HG02938 (cell line): ENCODE measurements around the gene ARMC3.
"Not testable (repeated sequence)": the region's sequence is repeated elsewhere in the genome, so short reads cannot be mapped to it uniquely, and the experiment has no call there.

Experiments
- ATAC-seq: cut with Tn5 transposase; IDR thresholded peaks from one replicate; pipeline ENCODE4 v1.9.1; 2021; ENCODE audit warnings: mild to moderate bottlenecking, moderate library complexity; ENCODE audit not compliant: unreplicated experiment

Gene ARMC3

DNA sequence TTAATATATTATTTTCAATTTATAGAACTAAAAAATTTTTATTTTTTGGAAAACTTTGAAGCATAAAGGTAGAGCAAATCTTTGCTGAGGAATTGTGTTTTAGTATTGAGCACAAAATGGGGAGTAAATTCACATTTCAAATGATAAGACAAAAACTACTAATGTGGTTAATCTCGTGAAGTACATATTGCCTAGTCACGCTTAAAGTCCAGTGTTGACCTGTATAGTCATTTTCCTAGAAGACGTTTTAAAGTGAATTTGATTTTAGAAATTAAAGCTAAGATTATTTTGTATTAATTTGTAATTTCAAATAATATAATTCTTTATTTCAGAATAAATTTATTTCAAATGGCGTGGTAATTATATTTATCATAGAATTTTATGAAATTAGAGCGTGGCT is 110.3 kb downstream of the ARMC3 start:
- no peak for ATAC-seq

DNA sequence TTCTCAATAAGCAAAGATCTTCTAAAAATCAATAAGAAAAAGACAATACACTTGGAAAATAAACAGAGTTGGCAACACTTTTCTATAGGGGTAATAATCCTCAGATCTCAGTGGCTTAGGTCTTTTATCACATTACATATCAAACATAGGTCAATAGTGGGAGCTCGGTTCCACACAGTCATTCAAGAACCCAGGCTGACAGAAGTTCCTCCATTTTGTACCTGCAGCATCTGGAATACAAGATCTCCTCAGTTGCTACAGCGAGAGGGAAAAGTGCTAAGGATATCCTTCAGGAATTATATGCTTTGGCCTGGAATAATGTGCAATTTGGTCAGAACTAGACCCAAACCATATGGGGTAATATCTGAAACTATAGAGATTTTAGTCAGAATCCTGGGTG is 112.1 kb downstream of the ARMC3 start:
- no peak for ATAC-seq

DNA sequence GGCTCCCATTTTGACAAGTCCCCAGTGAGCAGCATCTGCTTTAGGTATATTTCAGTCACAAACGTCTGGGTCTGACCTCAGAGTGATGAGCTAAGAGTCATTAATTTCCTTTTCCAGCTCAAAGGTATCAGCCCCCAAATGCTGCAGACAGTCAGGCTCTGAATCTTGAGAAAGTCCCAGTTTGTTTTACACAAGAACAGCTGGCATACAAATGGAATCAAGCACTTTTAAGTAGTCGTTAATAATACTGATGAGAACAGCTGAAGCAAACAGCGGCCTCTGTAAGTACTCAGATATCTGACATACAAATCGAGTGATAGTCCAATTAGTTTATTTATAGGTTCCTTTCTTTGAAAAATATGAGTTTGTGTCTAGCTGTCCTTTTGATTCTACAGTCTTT is 118.2 kb downstream of the ARMC3 start:
- ATAC-seq: no peak

DNA sequence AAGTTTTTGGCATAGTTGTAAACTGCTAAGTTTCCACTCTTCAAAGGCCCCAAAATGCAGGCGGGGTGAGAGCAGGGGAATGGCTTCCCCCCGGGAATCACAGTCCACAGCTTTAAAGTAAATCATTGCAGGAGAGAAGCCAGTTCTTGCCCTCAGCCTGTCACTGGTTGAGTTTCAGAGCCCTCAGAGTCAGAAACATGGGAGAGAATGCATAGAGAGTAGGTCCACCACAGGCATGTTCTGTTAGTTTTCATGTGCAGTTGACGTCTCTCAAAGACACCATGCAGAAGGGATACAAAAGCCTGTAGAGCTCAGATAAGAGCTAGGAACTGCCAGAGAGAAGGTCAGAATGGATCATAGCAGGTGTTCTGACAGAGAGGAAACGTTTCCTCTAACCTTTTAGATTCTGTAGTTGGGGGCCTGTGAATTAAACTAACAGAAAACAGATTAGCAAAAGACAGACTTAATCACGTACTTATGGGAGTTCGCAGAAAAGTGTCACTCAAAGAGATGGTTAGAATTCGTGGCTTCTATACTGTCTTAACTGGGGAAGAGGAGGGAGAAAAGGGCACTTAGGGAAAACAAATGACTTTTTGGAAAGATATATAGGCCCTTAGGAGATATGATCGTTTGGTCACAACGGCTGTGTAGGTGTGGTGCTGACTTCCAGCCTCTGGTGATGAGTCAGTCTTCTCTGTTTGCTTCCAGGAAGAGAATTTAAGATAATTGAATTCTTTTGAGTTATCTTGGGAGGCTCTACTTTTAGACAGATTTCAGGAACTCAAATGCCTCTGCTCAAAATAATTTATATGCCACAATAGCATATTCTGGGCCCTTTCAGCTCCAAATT is 119.6 kb downstream of the ARMC3 start:
- no peak for ATAC-seq

DNA sequence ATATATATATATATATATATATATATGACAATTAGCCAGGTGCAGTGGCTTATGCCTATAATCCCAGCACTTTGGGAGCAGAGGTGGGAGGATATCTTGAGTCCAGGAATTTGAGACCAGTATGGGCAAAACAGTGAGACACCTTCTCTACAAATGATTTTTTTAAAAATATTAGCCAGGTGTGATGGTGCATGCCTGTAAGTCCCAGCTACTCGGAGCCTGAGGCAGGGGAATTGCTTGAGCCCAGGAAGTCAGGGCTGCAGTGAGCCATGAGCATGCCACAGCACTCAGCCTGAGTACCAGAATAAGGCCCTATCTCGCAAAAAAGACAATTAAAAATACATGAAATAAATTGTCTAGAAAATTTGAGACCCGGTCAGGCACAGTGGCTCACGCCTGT is 120.3 kb downstream of the ARMC3 start:
- no peak for ATAC-seq

DNA sequence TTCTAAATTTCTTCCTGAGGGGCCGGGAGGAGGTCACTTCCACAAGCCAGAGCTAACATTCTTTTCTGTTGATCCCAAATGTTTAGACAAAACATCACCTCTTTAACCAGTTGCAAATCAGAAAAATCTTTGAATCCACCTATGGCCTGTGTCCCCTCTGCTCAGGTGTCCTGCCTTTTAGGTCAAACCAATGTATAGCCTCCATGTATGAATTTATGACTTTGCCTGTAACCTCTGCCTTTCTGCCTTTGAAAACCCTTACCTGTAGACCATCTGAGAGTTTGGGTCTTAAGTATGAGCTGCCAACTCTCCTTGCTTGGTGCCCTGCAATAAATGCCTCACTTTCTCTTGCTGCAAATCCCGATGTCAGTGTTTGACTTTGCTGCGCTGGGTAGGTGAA is 123.4 kb downstream of the ARMC3 start:
- no peak for ATAC-seq

DNA sequence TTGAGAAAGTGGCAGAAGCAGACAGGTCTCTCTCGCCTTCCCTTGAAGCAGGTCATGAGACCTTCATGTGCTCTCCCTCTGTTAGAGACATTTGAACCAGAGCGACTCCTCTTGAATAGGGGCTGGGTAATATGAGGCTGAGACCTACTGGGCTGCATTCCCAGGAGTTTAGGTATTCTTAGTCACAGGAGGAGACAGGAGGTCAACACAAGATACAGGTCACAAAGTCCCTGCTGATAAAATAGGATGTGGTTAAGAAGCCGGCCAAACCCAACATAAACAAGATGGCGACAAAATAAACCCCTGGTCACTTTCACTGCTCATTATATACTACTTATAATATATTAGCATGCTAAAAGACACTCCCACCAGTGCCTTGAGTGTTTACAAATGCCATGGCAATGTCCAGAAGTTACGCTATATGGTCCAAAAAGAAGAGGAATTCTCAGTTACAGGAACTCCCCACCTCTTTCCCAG is 124.0 kb downstream of the ARMC3 start:
- ATAC-seq: no peak

DNA sequence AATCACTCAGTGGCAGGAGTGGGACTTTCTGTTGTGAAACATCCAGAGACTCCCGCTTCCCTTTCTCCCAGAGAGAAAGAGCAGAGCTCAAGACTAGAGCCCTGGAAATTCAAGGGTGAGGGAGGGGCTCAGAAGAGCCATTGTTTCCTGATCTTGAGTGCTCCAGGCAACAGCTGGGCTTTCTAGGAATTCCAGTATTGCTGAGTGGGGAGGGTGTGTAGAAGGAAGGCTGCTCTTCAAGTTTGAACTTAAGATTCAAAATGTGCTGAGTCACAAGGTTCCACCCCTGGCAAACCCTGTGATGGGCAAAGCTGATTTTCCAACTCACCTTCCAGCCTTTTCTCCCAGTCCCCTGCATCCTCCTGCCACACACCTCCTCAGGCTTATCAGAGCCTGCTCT is 125.2 kb downstream of the ARMC3 start:
- ATAC-seq: no peak

DNA sequence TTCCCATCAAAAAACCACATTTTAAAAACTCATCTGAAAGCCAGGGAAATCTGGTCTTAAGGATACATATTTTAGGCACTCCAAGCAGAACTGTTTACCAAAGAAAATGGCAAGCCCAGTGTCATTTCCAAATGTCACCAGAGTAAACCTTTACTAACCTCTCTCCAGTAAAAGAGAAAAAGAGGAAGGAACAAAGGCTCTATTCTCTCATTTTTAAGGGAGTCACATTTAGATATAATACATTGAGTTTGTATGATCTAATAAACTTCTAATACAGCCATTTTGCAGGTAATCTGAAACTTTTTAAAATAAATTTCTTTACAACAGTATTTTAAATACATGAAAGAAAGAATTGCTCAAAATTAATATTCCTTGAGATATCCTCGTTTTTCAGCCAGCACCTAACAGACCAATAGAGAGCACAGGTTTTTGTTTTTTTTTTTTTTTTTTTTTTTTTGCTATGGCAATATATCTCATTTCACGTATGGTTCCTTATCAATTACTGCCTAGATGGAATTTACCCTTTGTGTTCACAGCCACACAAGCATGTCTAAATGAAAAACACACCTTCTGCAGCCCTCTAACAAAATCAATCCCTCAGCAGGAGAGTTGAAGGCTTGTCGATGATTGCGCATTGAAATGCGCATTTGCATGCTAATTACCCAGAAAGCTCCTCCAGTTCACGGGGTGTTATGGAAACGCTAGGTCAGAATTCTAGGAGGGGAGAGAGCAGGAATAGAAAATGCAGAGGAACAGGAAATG is 127.8 kb downstream of the ARMC3 start:
- no peak for ATAC-seq

DNA sequence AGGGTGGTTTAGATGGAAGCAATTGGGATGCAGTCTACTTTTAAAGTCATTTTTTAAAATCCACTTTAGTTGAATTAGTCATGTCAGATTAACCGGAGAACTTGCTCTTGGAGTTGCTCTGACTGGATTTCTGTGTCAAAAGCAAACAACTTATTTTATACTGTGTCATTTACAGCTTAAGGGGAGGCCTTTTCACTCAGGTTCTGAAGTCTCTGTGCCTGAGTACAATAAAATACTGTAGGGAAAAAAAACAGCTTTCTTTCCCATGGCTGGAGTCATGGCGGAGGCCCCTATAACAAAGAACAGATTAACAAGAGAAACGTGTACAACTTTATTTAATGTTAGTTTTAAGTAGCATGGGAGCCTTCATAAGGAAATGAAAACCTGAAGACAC is 128.3 kb downstream of the ARMC3 start:
- ATAC-seq: no peak

DNA sequence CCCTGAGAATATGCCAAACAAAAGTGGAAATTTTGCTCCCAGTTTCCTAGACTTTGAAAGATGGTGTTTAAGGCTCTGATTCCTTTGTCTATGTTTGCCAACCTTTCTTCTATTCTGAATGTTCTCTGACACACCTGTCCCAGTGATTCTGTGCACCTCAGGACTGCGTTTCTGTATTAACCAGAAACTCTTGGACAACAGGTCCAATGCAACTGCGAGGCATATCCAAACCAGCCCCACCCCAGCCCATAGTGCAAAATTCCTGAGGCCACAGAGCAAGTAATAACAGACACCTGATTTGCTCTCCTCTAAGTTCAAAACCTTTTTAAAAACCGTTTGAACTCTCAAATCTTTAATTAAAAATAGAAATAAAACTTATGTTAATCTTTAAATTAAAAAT is 130.5 kb downstream of the ARMC3 start:
- ATAC-seq: no peak

DNA sequence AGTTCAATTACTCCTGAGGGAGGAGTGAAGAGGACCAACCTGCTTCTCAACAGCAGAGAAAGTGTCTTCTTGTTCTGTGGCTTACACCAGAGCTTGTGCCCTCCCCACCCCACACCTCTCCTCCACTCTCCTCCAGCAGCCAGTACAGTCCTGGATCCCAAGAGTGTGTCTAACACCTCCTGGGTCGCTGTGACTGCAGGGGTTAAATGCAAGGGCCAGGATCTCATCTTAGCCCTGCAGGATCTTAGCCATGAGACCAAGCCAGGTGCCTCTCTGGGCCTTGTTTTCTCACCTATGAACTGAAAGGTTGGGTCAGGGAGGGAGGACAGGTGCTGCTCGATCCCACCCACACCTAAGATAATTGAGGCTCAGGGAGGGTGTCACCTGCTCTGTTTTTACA is 133.1 kb downstream of the ARMC3 start:
- no peak for ATAC-seq

DNA sequence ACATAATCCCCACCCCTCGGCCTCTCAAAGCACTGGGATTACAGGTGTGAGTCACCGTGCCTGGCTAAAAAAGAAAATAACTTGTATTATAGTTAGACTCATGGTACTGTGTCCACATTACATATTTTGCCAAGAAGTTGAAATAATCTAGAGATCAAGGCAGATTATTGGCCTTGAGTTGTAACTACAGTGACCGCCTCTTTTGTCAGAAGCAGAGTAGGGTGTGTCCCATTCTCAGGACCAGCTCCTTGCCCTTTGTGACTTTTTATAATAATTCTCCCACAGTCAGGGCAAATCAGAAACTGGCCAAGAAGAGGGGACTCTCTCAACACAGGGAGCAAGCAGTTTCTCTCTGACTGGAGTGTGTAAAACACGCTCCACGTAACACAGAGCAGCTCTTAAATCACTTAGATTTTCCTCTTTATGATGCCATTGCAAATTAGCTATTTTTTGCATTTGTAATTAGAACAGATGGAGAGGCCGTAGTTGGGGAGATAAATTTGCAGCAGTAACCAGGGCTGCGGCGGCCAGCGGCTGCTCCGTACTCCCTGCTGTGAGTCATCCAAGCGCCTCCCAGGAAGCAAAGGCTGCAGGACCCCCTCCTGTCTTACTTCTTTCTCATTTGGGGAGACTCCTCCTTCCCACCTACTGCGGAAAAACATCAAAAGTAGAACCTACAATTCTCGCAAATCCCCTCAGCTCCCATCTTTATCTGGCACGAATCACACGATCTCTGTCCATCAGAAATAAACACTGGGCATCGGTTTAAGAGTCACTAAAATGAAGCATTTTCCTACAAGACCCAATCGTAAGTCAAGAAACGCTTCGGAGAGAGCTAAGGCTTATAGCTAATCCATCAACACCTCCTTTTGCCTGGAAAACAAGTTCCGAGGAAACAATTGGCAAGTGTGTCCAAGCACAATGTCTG is 135.5 kb downstream of the ARMC3 start:
- ATAC-seq: no peak

DNA sequence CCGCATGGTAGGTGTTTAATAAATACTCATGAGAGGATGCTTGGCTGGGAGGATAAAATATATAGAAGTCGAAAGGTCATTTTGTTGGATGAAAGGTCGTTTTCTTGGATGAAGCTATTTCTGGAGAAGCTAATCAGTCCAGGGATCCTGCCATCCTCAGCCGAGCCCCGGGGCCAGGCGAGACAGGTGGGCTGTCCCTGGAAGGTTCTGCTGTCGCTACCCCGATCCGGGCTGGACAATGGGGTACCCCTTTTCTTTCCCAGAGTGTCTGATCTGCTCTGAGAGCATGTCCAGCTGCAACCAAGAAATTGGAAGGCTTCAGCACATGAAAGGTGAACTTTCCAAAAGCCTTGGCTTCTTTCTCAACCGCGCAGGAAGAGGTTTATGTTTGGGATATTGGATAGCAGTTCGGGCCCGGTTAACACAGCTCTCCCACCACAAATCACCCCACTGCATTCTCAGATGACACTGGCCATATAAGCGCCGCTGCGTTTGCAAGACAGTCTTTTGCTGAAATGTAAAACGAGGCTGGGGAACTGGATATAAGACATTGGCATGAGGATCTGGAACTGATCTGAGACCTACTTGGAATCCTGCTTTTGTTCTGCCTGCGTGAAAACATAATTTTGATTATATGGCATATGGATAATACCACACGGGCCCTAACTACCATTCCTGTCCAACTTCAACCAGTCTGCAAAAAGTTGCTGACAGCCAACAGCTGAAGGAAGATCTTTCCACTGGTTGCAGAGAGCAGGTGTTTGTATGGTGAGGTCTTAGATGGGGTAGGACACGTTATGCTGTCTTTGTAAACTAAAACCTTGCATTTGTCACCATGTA is 136.3 kb downstream of the ARMC3 start:
- no peak for ATAC-seq

DNA sequence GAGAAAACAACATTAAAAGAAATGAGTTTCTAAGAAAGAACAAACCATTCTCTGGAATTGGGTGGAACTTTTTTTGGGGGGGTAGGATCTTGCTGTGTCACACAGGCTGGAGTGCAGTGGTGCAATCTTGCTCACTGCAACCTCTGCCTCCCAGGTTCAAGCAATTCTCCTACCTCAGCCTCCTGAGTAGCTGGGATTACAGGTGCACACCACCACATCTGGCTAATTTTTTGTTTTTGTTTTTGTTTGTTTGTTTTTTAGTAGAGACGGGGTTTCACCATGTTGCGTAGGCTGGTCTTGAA is 136.9 kb downstream of the ARMC3 start:
- ATAC-seq: not testable (repeated sequence)

DNA sequence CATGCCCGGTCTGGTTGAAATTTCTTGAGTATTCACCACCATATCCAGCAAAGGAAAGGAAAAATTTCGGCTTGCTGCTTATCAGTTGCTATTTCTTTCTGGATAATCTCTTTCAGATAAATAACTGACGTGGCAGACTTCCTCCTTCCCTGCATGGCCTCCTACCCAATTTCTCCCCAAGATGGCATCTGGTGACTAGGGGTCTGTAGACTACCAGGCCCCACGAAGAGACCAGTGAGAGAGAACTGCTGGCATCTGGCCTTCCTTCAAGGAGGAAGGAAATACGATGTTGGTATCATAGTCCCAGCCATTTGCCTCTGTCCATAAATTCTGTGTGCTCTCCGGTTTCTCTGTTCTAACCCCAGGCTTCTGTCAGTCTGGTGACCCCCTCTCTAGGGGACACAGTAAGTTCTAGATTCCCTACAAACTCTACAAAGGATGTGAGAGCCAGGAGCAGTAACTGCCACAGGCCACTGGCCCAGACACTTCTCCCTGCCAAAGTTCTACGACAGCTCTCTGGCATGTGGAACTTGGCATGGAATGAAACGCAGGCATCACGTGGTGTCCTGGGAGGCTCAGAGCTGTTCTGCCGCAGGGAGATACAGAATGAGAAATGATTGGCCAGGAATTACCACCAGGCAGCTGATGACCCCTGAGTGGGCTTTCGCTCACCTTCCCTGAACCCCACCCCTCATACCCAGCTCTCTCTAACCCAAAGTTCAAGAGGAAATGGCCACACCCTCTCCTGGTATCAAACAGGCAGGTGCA is 137.5 kb downstream of the ARMC3 start:
- no peak for ATAC-seq

DNA sequence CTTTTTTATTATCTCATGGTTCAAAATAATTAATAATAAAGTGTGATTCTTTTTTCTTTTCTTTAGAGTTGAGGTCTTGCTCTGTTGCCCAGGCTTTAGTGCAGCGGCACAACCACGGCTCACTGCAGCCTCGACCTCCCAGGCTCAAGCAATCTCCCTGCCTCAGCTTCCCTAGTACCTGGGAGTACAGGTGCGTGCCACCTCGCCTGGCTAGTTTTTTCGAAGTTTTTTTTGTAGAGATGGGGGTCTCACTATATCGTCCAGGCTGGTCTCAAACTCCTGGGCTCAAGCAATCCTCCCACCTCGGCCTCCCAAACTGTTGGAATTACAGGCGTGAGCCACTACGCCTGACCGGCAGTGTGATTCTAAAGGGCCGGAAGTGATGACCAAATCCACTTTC is 139.5 kb downstream of the ARMC3 start:
- no peak for ATAC-seq

DNA sequence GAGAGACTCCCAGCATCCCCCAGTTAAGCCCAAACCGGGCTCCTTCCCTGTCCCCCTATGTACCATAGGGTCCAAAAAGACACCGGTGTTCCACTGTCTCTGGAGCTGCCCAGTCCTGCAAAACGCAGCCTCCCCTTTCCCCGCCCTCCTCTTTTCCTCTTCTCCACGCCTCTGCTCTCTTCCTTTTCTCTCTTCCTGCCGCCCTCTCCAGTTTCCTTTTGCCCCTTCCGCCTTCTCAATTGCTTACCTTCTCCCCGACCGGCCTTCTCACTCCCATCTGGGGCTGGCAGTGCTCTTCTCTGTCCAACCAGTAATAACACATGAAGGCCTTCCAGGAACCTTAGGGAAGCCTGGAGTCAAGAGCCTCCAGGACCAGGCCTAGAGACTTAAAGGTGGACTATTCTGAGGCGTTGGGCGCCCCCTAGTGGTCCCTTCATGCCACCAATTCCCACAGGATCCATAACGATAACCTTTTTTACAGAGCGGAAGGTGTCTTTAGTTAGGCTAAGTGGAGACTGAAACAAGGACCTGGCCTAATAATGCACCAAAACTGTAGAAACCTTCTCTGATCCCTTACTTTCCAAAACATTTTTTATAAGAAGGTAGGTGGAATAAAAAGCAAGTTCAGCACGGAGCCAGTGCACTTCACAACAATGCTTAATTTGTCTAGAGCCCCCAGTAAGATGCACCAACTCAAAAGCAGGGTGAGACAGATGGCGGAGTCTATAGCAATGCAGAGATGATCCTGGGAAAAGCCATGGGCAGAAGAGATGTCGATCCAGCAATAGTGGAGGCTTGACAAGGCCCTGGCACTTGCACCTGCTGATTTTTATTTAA is 140.3 kb downstream of the ARMC3 start:
- peak; percentile 41 for ATAC-seq
